GM19452 (cell line): ENCODE results near the gene FASLG.

Experiments
- ATAC-seq: cut with Tn5 transposase; IDR thresholded peaks from one replicate; pipeline ENCODE4 v1.9.1; 2021; ENCODE audit not compliant: unreplicated experiment

FASLG gene

GRCh38 chr1:172646653-172647052, 12.2 kb upstream of the FASLG start:
- ATAC-seq: no peak

GRCh38 chr1:172647110-172647564, 11.8 kb upstream of the FASLG start:
- no peak for ATAC-seq

- no peak for ATAC-seq
Observed at GRCh38 chr1:172647987-172648386, 10.9 kb upstream of the FASLG start.

GRCh38 chr1:172650474-172651193, 8.3 kb upstream of the FASLG start:
- no peak for ATAC-seq

GRCh38 chr1:172653015-172653709, 5.7 kb upstream of the FASLG start:
- no peak for ATAC-seq

- no peak for ATAC-seq
Observed at GRCh38 chr1:172654535-172654934, 4.4 kb upstream of the FASLG start.

GRCh38 chr1:172656576-172656975, 2.3 kb upstream of the FASLG start:
- ATAC-seq: no peak

- no peak for ATAC-seq
Observed at GRCh38 chr1:172657586-172657985, 1.3 kb upstream of the FASLG start.

- ATAC-seq: no peak
Observed at GRCh38 chr1:172661107-172661506, 2.2 kb downstream of the FASLG start.

- peak; percentile 98 for ATAC-seq
Observed at GRCh38 chr1:172662464-172663109, 3.7 kb downstream of the FASLG start.

- no peak for ATAC-seq
Observed at GRCh38 chr1:172663732-172664131, 4.8 kb downstream of the FASLG start.

GRCh38 chr1:172668097-172668496, 9.2 kb downstream of the FASLG start:
- no peak for ATAC-seq

GRCh38 chr1:172669011-172669410, 10.1 kb downstream of the FASLG start:
- no peak for ATAC-seq

GRCh38 chr1:172670316-172670715, 11.4 kb downstream of the FASLG start:
- ATAC-seq: peak; percentile 42

- ATAC-seq: peak; percentile 81
Observed at GRCh38 chr1:172670791-172671190, 11.9 kb downstream of the FASLG start.

GRCh38 chr1:172671591-172671990, 12.7 kb downstream of the FASLG start:
- ATAC-seq: no peak

- no peak for ATAC-seq
Observed at GRCh38 chr1:172672720-172673119, 13.8 kb downstream of the FASLG start.

- no peak for ATAC-seq
Observed at GRCh38 chr1:172673761-172674160, 14.9 kb downstream of the FASLG start.

- no peak for ATAC-seq
Observed at GRCh38 chr1:172674831-172675613, 16.1 kb downstream of the FASLG start.

- no peak for ATAC-seq
Observed at GRCh38 chr1:172679000-172679772, 20.3 kb downstream of the FASLG start.
